ENCODE results near the gene OSBPL10. TPM values are rescaled to one million over a fixed set of nuclear protein-coding genes. Genes with fewer than 3 reads are reported as not detected.

OSBPL10 gene
- total and polyA plus RNA-seq, 2 of the 8 experiments (the other 6 are each of a cell fraction or from before 2014, with no cell fraction given): 26.2 to 86.7 TPM

- H3K4me3 ChIP-seq (ENCODE audit: extremely low read depth in 1 of 4, insufficient read depth in 2 of 4, low read depth in 3 of 4, low read length in 4 of 4): no peak overlapping the region
- no peak overlapping the region for H3K9ac ChIP-seq (replicated peaks in 1 of 4; ENCODE audit: extremely low read depth in 1 of 4, low read depth in 3 of 4, low read length in 3 of 4)
- no peak overlapping the region for H2AFZ ChIP-seq (ENCODE audit: low read length)
- no peak overlapping the region for H3K14ac ChIP-seq (ENCODE audit: insufficient read length)
- H3K4ac ChIP-seq (replicated peaks; ENCODE audit: insufficient read length, low read depth, low read length): no peak overlapping the region
- no peak overlapping the region for H2BK120ac ChIP-seq (replicated peaks; ENCODE audit: low read depth, low read length)
- H2AK5ac ChIP-seq (ENCODE audit: low read depth, low read length): no peak overlapping the region
- no peaks in the 10 kb centered on the region for H3K27me3 ChIP-seq (replicated peaks in 1 of 4; ENCODE audit: control insufficient read depth in 3 of 4, extremely low read depth in 1 of 4, insufficient read depth in 3 of 4, low read length in 3 of 4)
- no peak overlapping the region for H3K27ac ChIP-seq (ENCODE audit: low read depth, low read length)
- peaks cover 0 to 16% (median 6%) of the 10 kb centered on the region in 4 experiments; a peak in 3 of 8 replicates for H3K36me3 ChIP-seq (ENCODE audit: control insufficient read depth in 2 of 4, insufficient read depth in 4 of 4, low read length in 3 of 4)
- ChIA-PET CTCF (ENCODE audit: partially characterized antibody) (interaction anchor here (1.3 kb wide), 1 partner anchor 162 kb away, joined by 3 read pairs; no protein-coding TSS in a partner anchor), POLR2A (ENCODE audit: partially characterized antibody) (no interaction called here)
- H4K20me1 ChIP-seq (replicated peaks in 1 of 2; ENCODE audit: control insufficient read depth in 1 of 2, insufficient read depth in 2 of 2, low read length in 2 of 2): no peaks in the 10 kb centered on the region
- peaks cover 4% of the 10 kb centered on the region for H3K79me1 ChIP-seq (ENCODE audit: low read depth, low read length)
- no peak overlapping the region for H3K56ac ChIP-seq (replicated peaks; ENCODE audit: insufficient read length, low read depth, low read length)
- H2BK5ac ChIP-seq (ENCODE audit: low read depth, low read length): no peak overlapping the region
- no peak overlapping the region for H4K5ac ChIP-seq (ENCODE audit: insufficient read length, low read depth, low read length)
- TF ChIP-seq ATF3 (IDR thresholded peaks at IDR 0.05; ENCODE audit: insufficient read depth, low read depth, low read length) (no peak), SRF (IDR thresholded peaks at IDR 0.05; ENCODE audit: low read depth, low read length) (no peak), RFX5 (IDR thresholded peaks at IDR 0.05; ENCODE audit: borderline replicate concordance, low read depth, low read length) (no peak)
- H2BK20ac ChIP-seq (ENCODE audit: low read length): no peak overlapping the region
- DNase-seq (ENCODE audit: low read depth in 1 of 2, low spot score in 2 of 2) (no peak), FAIRE-seq (no peak)
- peaks cover 0 to 7% (median 4%) of the 10 kb centered on the region in 4 experiments; a peak in 4 of 7 replicates for H3K4me1 ChIP-seq (replicated peaks in 1 of 4; ENCODE audit: control insufficient read depth in 3 of 4, insufficient read depth in 4 of 4, low read length in 3 of 4)
- no peak overlapping the region for H2BK12ac ChIP-seq (ENCODE audit: low read depth, low read length)
- no peak overlapping the region for H3K23ac ChIP-seq (ENCODE audit: insufficient read length)
- H3K9me3 ChIP-seq (ENCODE audit: insufficient read depth in 2 of 2, low read depth in 1 of 2, low read length in 1 of 2): peaks cover 19 to 20% of the 10 kb centered on the region in 2 experiments
- H4K91ac ChIP-seq (replicated peaks; ENCODE audit: insufficient read length, low read length): no peak overlapping the region
- H3K79me2 ChIP-seq (ENCODE audit: control insufficient read depth in 1 of 2, insufficient read depth in 2 of 2, low read length in 2 of 2): peaks cover 24 to 95% of the 10 kb centered on the region in 2 experiments
- no peak overlapping the region for H4K8ac ChIP-seq (ENCODE audit: extremely low read depth, insufficient read depth, low read length)
- 78% methylated on average over 7 of the region's 7 CpGs; no CpG with 5 or more reads in 1 of the 2 experiments for WGBS, 2 experiments (ENCODE audit: extremely low coverage in 1 of 2, insufficient coverage in 1 of 2, insufficient read length in 1 of 2, insufficient replicate concordance in 2 of 2, low coverage in 1 of 2, low lambda C conversion rate in 2 of 2, missing lambda C conversion rate in 1 of 2)
- no peaks in the 10 kb centered on the region for H3K23me2 ChIP-seq (ENCODE audit: low read depth, low read length)
- H2BK15ac ChIP-seq (ENCODE audit: low read length): no peak overlapping the region
- no peak overlapping the region for H3K18ac ChIP-seq (ENCODE audit: extremely low read depth, low read length)
- no peak overlapping the region for H3K4me2 ChIP-seq (ENCODE audit: insufficient read depth in 1 of 2, low read depth in 2 of 2, low read length in 2 of 2)
Measured at GRCh38 chr3:31953091-31953490, 28.0 kb downstream of the OSBPL10 start.
